ENCODE data around the gene NIPBL.

Gene NIPBL

GRCh38 chr5:36943584-36943983 lies 67.0 kb downstream of the NIPBL start:
- no peak overlapping the region for H3K4me3 ChIP-seq (ENCODE audit: insufficient read depth, low read depth, low read length, poor library complexity, severe bottlenecking)
- no peaks in the 10 kb centered on the region for H3K27me3 ChIP-seq (replicated peaks; ENCODE audit: control insufficient read depth, insufficient read depth, low read length, poor library complexity, severe bottlenecking)
- H3K4me1 ChIP-seq (ENCODE audit: control insufficient read depth, insufficient read depth, low read length, poor library complexity, severe bottlenecking) = no peaks in the 10 kb centered on the region
- no peaks in the 10 kb centered on the region for H3K9me3 ChIP-seq (ENCODE audit: control insufficient read depth, low read length)
- no peak overlapping the region for H3K27ac ChIP-seq (ENCODE audit: insufficient read depth, low read length, poor library complexity, severe bottlenecking)
- DNase-seq = no peak
- no peaks in the 10 kb centered on the region for H3K36me3 ChIP-seq (ENCODE audit: control insufficient read depth, insufficient read depth, low read length)

- no peak overlapping the region for H3K4me3 ChIP-seq (ENCODE audit: insufficient read depth, low read depth, low read length, poor library complexity, severe bottlenecking)
- no peaks in the 10 kb centered on the region for H3K4me1 ChIP-seq (ENCODE audit: control insufficient read depth, insufficient read depth, low read length, poor library complexity, severe bottlenecking)
- no peaks in the 10 kb centered on the region for H3K9me3 ChIP-seq (ENCODE audit: control insufficient read depth, low read length)
- no peaks in the 10 kb centered on the region for H3K27me3 ChIP-seq (replicated peaks; ENCODE audit: control insufficient read depth, insufficient read depth, low read length, poor library complexity, severe bottlenecking)
- no peak for DNase-seq
- no peak overlapping the region for H3K27ac ChIP-seq (ENCODE audit: insufficient read depth, low read length, poor library complexity, severe bottlenecking)
- no peaks in the 10 kb centered on the region for H3K36me3 ChIP-seq (ENCODE audit: control insufficient read depth, insufficient read depth, low read length)
Measured at GRCh38 chr5:36944024-36944423, 67.5 kb downstream of the NIPBL start.

GRCh38 chr5:36944607-36945225 lies 68.1 kb downstream of the NIPBL start:
- H3K4me1 ChIP-seq (ENCODE audit: control insufficient read depth, insufficient read depth, low read length, poor library complexity, severe bottlenecking) = no peaks in the 10 kb centered on the region
- H3K27me3 ChIP-seq (replicated peaks; ENCODE audit: control insufficient read depth, insufficient read depth, low read length, poor library complexity, severe bottlenecking) = no peaks in the 10 kb centered on the region
- DNase-seq = no peak
- H3K27ac ChIP-seq (ENCODE audit: insufficient read depth, low read length, poor library complexity, severe bottlenecking) = no peak overlapping the region
- H3K36me3 ChIP-seq (ENCODE audit: control insufficient read depth, insufficient read depth, low read length) = no peaks in the 10 kb centered on the region
- H3K4me3 ChIP-seq (ENCODE audit: insufficient read depth, low read depth, low read length, poor library complexity, severe bottlenecking) = no peak overlapping the region
- no peaks in the 10 kb centered on the region for H3K9me3 ChIP-seq (ENCODE audit: control insufficient read depth, low read length)

GRCh38 chr5:36945687-36946086 lies 69.1 kb downstream of the NIPBL start:
- Histone ChIP-seq H3K4me1 (ENCODE audit: control insufficient read depth, insufficient read depth, low read length, poor library complexity, severe bottlenecking) (no peaks in the 10 kb centered on the region), H3K36me3 (ENCODE audit: control insufficient read depth, insufficient read depth, low read length) (no peaks in the 10 kb centered on the region), H3K4me3 (ENCODE audit: insufficient read depth, low read depth, low read length, poor library complexity, severe bottlenecking) (no peak overlapping the region), H3K9me3 (ENCODE audit: control insufficient read depth, low read length) (no peaks in the 10 kb centered on the region), H3K27ac (ENCODE audit: insufficient read depth, low read length, poor library complexity, severe bottlenecking) (no peak overlapping the region), H3K27me3 (replicated peaks; ENCODE audit: control insufficient read depth, insufficient read depth, low read length, poor library complexity, severe bottlenecking) (no peaks in the 10 kb centered on the region)
- no peak for DNase-seq

GRCh38 chr5:36946101-36946500 lies 69.5 kb downstream of the NIPBL start:
- no peaks in the 10 kb centered on the region for H3K9me3 ChIP-seq (ENCODE audit: control insufficient read depth, low read length)
- no peak overlapping the region for H3K27ac ChIP-seq (ENCODE audit: insufficient read depth, low read length, poor library complexity, severe bottlenecking)
- H3K36me3 ChIP-seq (ENCODE audit: control insufficient read depth, insufficient read depth, low read length) = no peaks in the 10 kb centered on the region
- no peak overlapping the region for H3K4me3 ChIP-seq (ENCODE audit: insufficient read depth, low read depth, low read length, poor library complexity, severe bottlenecking)
- no peaks in the 10 kb centered on the region for H3K4me1 ChIP-seq (ENCODE audit: control insufficient read depth, insufficient read depth, low read length, poor library complexity, severe bottlenecking)
- DNase-seq = no peak
- no peaks in the 10 kb centered on the region for H3K27me3 ChIP-seq (replicated peaks; ENCODE audit: control insufficient read depth, insufficient read depth, low read length, poor library complexity, severe bottlenecking)

GRCh38 chr5:36948041-36948440 lies 71.5 kb downstream of the NIPBL start:
- Histone ChIP-seq H3K4me3 (ENCODE audit: insufficient read depth, low read depth, low read length, poor library complexity, severe bottlenecking) (no peak overlapping the region), H3K4me1 (ENCODE audit: control insufficient read depth, insufficient read depth, low read length, poor library complexity, severe bottlenecking) (no peaks in the 10 kb centered on the region), H3K27ac (ENCODE audit: insufficient read depth, low read length, poor library complexity, severe bottlenecking) (no peak overlapping the region), H3K36me3 (ENCODE audit: control insufficient read depth, insufficient read depth, low read length) (no peaks in the 10 kb centered on the region), H3K27me3 (replicated peaks; ENCODE audit: control insufficient read depth, insufficient read depth, low read length, poor library complexity, severe bottlenecking) (no peaks in the 10 kb centered on the region), H3K9me3 (ENCODE audit: control insufficient read depth, low read length) (no peaks in the 10 kb centered on the region)
- no peak for DNase-seq

GRCh38 chr5:36948650-36949049 lies 72.1 kb downstream of the NIPBL start:
- no peak for DNase-seq
- Histone ChIP-seq H3K9me3 (ENCODE audit: control insufficient read depth, low read length) (no peaks in the 10 kb centered on the region), H3K27me3 (replicated peaks; ENCODE audit: control insufficient read depth, insufficient read depth, low read length, poor library complexity, severe bottlenecking) (no peaks in the 10 kb centered on the region), H3K27ac (ENCODE audit: insufficient read depth, low read length, poor library complexity, severe bottlenecking) (no peak overlapping the region), H3K4me1 (ENCODE audit: control insufficient read depth, insufficient read depth, low read length, poor library complexity, severe bottlenecking) (no peaks in the 10 kb centered on the region), H3K4me3 (ENCODE audit: insufficient read depth, low read depth, low read length, poor library complexity, severe bottlenecking) (no peak overlapping the region), H3K36me3 (ENCODE audit: control insufficient read depth, insufficient read depth, low read length) (no peaks in the 10 kb centered on the region)

- Histone ChIP-seq H3K9me3 (ENCODE audit: control insufficient read depth, low read length) (no peaks in the 10 kb centered on the region), H3K36me3 (ENCODE audit: control insufficient read depth, insufficient read depth, low read length) (no peaks in the 10 kb centered on the region), H3K27ac (ENCODE audit: insufficient read depth, low read length, poor library complexity, severe bottlenecking) (no peak overlapping the region), H3K4me3 (ENCODE audit: insufficient read depth, low read depth, low read length, poor library complexity, severe bottlenecking) (no peak overlapping the region), H3K4me1 (ENCODE audit: control insufficient read depth, insufficient read depth, low read length, poor library complexity, severe bottlenecking) (no peaks in the 10 kb centered on the region), H3K27me3 (replicated peaks; ENCODE audit: control insufficient read depth, insufficient read depth, low read length, poor library complexity, severe bottlenecking) (no peaks in the 10 kb centered on the region)
- no peak for DNase-seq
Measured at GRCh38 chr5:36949593-36949992, 73.0 kb downstream of the NIPBL start.

- Histone ChIP-seq H3K36me3 (ENCODE audit: control insufficient read depth, insufficient read depth, low read length) (peaks cover 4% of the 10 kb centered on the region), H3K9me3 (ENCODE audit: control insufficient read depth, low read length) (no peaks in the 10 kb centered on the region), H3K27me3 (replicated peaks; ENCODE audit: control insufficient read depth, insufficient read depth, low read length, poor library complexity, severe bottlenecking) (no peaks in the 10 kb centered on the region), H3K27ac (ENCODE audit: insufficient read depth, low read length, poor library complexity, severe bottlenecking) (no peak overlapping the region), H3K4me1 (ENCODE audit: control insufficient read depth, insufficient read depth, low read length, poor library complexity, severe bottlenecking) (no peaks in the 10 kb centered on the region), H3K4me3 (ENCODE audit: insufficient read depth, low read depth, low read length, poor library complexity, severe bottlenecking) (no peak overlapping the region)
- no peak for DNase-seq
Measured at GRCh38 chr5:36950586-36951457, 74.3 kb downstream of the NIPBL start.

GRCh38 chr5:36953043-36953442 lies 76.5 kb downstream of the NIPBL start:
- Histone ChIP-seq H3K9me3 (ENCODE audit: control insufficient read depth, low read length) (no peaks in the 10 kb centered on the region), H3K4me1 (ENCODE audit: control insufficient read depth, insufficient read depth, low read length, poor library complexity, severe bottlenecking) (no peaks in the 10 kb centered on the region), H3K4me3 (ENCODE audit: insufficient read depth, low read depth, low read length, poor library complexity, severe bottlenecking) (no peak overlapping the region), H3K36me3 (ENCODE audit: control insufficient read depth, insufficient read depth, low read length) (peaks cover 11% of the 10 kb centered on the region), H3K27ac (ENCODE audit: insufficient read depth, low read length, poor library complexity, severe bottlenecking) (no peak overlapping the region), H3K27me3 (replicated peaks; ENCODE audit: control insufficient read depth, insufficient read depth, low read length, poor library complexity, severe bottlenecking) (no peaks in the 10 kb centered on the region)
- DNase-seq = no peak

Data from effector memory CD4-positive, alpha-beta T cell (primary cell).